Testis (tissue), 3 donors: ENCODE measurements around the gene PIWIL4. TPM values are rescaled to one million over a fixed set of nuclear protein-coding genes. Genes with fewer than 3 reads are reported as not detected.
"Not testable (repeated sequence)": the region's sequence is repeated elsewhere in the genome, so short reads cannot be mapped to it uniquely, and the experiment has no call there.

Experiments
- DNase-seq: peaks from one replicate; pipeline ENCODE4 v3.0.0-alpha.2; 2019
- H3K27ac ChIP-seq, 2 donors: fragments of 200-600 bp; sonication (generic); one replicate each; pipeline ENCODE4 v1.5.1; 2019
- H3K27me3 ChIP-seq: fragments of 200-600 bp; sonication (generic); one replicate; pipeline ENCODE4 v1.5.1; 2019
- H3K36me3 ChIP-seq: fragments of 200-600 bp; sonication (generic); one replicate; pipeline ENCODE4 v1.5.1; 2017; ENCODE audit warnings: low read depth; ENCODE audit errors: missing control alignments
- H3K4me1 ChIP-seq: fragments of 200-600 bp; sonication (generic); one replicate; pipeline ENCODE4 v1.5.1; 2019
- H3K4me3 ChIP-seq, 2 donors: fragments of 200-600 bp; sonication (generic); one replicate each; pipeline ENCODE4 v1.5.1; 2017 to 2019
- H3K9me3 ChIP-seq: fragments of 200-600 bp; sonication (generic); one replicate; pipeline ENCODE4 v1.5.1; 2017
- CTCF ChIP-seq, 3 experiments: fragments of 450-650 bp in 2 of 3; fragments of 200-600 bp in 1 of 3; sonication (generic) in 1 of 3; IDR thresholded peaks; one replicate each; pipeline ENCODE4 v1.5.1; 2016 to 2019; ENCODE audit warnings: antibody characterized with exemption in 3 of 3, mild to moderate bottlenecking in 2 of 3, moderate library complexity in 1 of 3
- POLR2A ChIP-seq: fragments of 450-650 bp; IDR thresholded peaks from one replicate; pipeline ENCODE4 v1.6.1; 2017; ENCODE audit warnings: antibody characterized with exemption, mild to moderate bottlenecking, moderate library complexity
- WGBS, 2 donors: methylation state at CpG; one replicate each; pipeline ENCODE4 v1.1.5; 2018; 5-methylcytosine and 5-hydroxymethylcytosine counted together
- intact Hi-C: fragments of 100-400 bp; cut with DNase I; formaldehyde crosslinking; loops from one replicate; pipeline ENCODE4 v1.15.1; 2023; ENCODE audit warnings: low total_unique reads
- polyA plus RNA-seq: library from polyadenylated mRNA; stranded (reverse); fragments of 350-450 nt; fragmentation: Illumina TruSeq; extraction: RNeasy Lipid Tissue Mini Kit (QIAGEN cat#74804); gene quantifications from one replicate; pipeline ENCODE4 v1.2.3, GENCODE V29; 2014; ENCODE audit warnings: low read depth, low replicate concordance; ENCODE audit not compliant: insufficient read depth
- total RNA-seq, 2 donors: library from RNA; depleted of rRNA; stranded (reverse); fragments of >200 nt; gene quantifications; one replicate each; pipeline ENCODE4 v1.2.3, GENCODE V29; 2016

Gene PIWIL4
- total and polyA plus RNA-seq, 3 donors from 2014 or later = 19.9 to 30.2 (median 23.0) TPM

DNA sequence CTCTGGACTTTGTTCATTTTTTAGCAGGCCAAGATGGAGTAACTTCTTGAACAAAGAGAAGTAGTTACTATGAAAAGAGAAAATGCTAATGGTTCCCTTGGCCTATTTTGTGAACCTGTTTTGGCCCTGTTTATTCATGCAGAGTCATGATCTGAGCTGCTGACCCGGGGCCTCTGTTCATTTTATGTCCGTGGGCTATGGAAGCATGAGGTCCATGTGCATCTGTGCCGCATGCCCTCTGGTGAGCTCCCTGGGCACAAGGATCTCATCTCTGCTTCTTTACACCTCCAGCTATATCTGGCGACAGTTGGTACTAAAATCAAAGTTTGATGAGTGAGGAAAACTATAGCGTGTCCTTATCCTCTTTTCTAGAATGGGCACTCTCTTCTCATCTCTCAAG is 1.0 kb downstream of the PIWIL4 start:
- no peak for DNase-seq
- whole genome bisulfite sequencing, 2 donors = 73 to 82% methylated on average over 5 of the region's 5 CpGs
- no peaks in the 10 kb centered on the region for H3K36me3 ChIP-seq

DNA sequence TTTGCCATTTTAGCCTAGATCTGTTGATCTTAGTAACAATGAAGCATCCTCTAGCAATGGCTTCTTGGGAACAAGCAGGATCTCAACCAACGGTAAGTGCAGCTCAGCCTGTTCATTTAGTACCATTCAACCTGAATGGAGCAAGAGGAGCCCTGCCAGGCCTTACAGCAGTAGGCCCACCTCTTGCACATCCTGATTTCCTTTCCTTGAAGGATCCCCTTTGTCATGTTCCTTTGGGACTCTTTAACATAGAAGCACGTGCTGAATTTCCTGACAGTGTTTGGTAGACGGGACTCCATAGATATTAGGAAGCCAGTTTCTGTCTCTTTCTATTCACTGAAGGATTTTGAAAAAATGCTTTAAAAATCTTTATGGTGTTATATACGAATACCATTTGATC is 1.5 kb downstream of the PIWIL4 start:
- Histone ChIP-seq H3K27ac (no peak overlapping the region), H3K9me3 (no peaks in the 10 kb centered on the region), H3K27me3 (no peaks in the 10 kb centered on the region), H3K4me3 (no peak overlapping the region), H3K4me1 (no peaks in the 10 kb centered on the region), H3K36me3 (no peaks in the 10 kb centered on the region)
- 83 to 86% methylated on average over 4 of the region's 4 CpGs for WGBS, 2 donors
- TF ChIP-seq POLR2A (no peak), CTCF (IDR thresholded peaks at IDR 0.05) (no peak)
- intact Hi-C loops = no loop called here
- DNase-seq = no peak

More for the DNA sequence above, 1.0 kb downstream of the PIWIL4 start:
- Histone ChIP-seq H3K4me3 (no peak overlapping the region), H3K4me1 (no peaks in the 10 kb centered on the region), H3K27ac (no peak overlapping the region), H3K9me3 (no peaks in the 10 kb centered on the region), H3K27me3 (no peaks in the 10 kb centered on the region)
- TF ChIP-seq POLR2A (no peak), CTCF (IDR thresholded peaks at IDR 0.05) (no peak)
- intact Hi-C loops = no loop called here

- intact Hi-C loops, H3K4me3 ChIP-seq, H3K36me3 ChIP-seq, H3K27me3 ChIP-seq, H3K4me1 ChIP-seq, DNase-seq, H3K27ac ChIP-seq, H3K9me3 ChIP-seq: not testable (repeated sequence)
- WGBS, 2 donors = 64 to 80% methylated on average over 2 of the region's 2 CpGs
These were observed 5.8 kb downstream of the PIWIL4 start for GRCh38 chr11:94572975-94573374.

DNA sequence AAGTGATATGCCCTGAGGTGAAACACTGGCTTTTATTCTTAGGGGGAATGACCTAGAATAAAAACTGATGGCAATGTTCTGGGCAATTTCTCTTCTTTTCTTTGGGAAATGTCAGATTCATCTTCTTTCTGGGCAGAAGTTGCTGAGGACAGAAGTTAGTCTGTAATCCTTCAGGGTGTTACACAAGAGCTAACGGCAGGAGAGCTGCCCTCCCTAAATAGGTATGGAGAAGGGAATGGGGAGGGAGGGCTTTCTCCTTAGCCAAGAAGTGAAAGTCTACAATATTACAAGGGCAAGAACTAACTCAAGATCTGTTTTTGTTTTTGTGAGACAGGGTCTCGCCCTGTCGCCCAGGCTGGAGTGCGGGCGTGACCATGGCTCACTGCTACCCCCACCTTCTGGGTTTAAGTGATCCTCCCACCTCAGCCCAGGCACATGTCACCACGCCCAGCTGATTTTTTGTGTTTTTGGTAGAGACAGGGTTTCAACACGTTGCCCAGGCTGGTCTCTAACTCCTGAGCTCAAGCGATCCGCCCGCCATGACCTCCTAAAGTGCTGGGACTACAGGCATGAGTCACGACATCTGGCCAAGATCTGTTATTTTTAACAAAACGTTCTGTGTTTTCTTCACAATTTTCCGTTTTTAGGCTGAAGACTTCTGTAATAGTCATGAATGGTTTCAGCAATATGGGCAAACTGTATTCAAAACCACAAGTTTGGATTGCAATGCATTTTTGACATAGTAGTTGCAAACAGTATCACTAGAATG is 7.2 kb downstream of the PIWIL4 start:
- Histone ChIP-seq H3K4me3 (no peak overlapping the region), H3K27me3 (no peaks in the 10 kb centered on the region), H3K36me3 (no peaks in the 10 kb centered on the region), H3K4me1 (no peaks in the 10 kb centered on the region), H3K27ac (no peak overlapping the region), H3K9me3 (no peaks in the 10 kb centered on the region)
- no peak for DNase-seq
- no peak for TF ChIP-seq POLR2A
- TF ChIP-seq CTCF (IDR thresholded peaks at IDR 0.05) = no peak
- intact Hi-C loops = no loop called here
- 82 to 88% methylated on average over 13 of the region's 13 CpGs for WGBS, 2 donors

DNA sequence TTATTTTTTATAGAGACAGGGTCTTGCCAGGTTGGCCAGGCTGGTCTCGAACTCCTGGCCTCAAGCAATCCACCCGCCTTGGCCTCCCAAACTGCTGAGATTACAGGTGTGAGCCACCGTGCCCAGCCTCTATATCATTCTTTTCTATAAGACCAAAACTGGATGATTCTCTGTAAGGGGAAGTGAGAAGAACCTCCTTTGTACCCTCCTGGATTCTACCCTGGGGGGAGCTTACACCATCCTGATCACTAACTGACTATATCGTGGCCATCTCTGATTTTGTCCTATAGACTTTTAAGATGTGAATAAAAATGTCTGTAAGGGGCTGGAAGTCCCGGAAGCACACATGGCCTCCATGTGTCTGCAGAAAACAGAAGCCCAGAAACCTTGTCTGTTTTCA is 9.1 kb downstream of the PIWIL4 start:
- no peak overlapping the region for H3K27ac ChIP-seq
- DNase-seq = no peak
- H3K4me3 ChIP-seq = no peak overlapping the region
- WGBS, 2 donors = 91 to 96% methylated on average over 5 of the region's 5 CpGs
- no peaks in the 10 kb centered on the region for H3K27me3 ChIP-seq
- intact Hi-C loops = no loop called here
- no peak for TF ChIP-seq POLR2A
- no peak for TF ChIP-seq CTCF (IDR thresholded peaks at IDR 0.05)
- no peaks in the 10 kb centered on the region for H3K4me1 ChIP-seq
- no peaks in the 10 kb centered on the region for H3K36me3 ChIP-seq
- no peaks in the 10 kb centered on the region for H3K9me3 ChIP-seq
